ENCODE results near the gene BOLA1. TPM values are rescaled to one million over a fixed set of nuclear protein-coding genes. Genes with fewer than 3 reads are reported as not detected.
A peak's percentile ranks its signal among the peaks of the same experiment; 100 is the strongest.
"Not testable (repeated sequence)": the region's sequence is repeated elsewhere in the genome, so short reads cannot be mapped to it uniquely, and the experiment has no call there.

The BOLA1 gene
- total and polyA plus RNA-seq, 2 of the 13 experiments (the other 11 are each of a cell fraction or from before 2014, with no cell fraction given): 3.2 to 4.2 TPM

GRCh38 chr1:149887196-149887455 is 12.2 kb upstream of the BOLA1 start:
- POLR2A ChIA-PET: interaction anchor here (0.9 to 5.4 kb wide), 22 partner anchors 9 to 300 kb away, joined by 3 to 74 read pairs (median 6); partner anchors contain the start of genes BOLA1, MTMR11, OTUD7B and PLEKHO1
- peak overlapping the region; percentile 93 for H3K4me2 ChIP-seq (ENCODE audit: low read depth, low read length)
- CTCF ChIA-PET (ENCODE audit: low intra/inter-chr PET ratio, low total read pairs); H4K20me1 ChIP-seq (ENCODE audit: insufficient read depth, low read length); H3K36me3 ChIP-seq (replicated peaks in 1 of 2; ENCODE audit: control insufficient read depth in 1 of 2, insufficient read depth in 2 of 2, low read length in 2 of 2); FAIRE-seq; H3K27me3 ChIP-seq (ENCODE audit: control insufficient read depth in 1 of 2, insufficient read depth in 2 of 2, low read length in 2 of 2); H3K79me2 ChIP-seq (ENCODE audit: insufficient read depth, low read length); DNase-seq (ENCODE audit: low spot score); H3K9me3 ChIP-seq (ENCODE audit: low read length); BruUV-seq (replicated peaks); H2AFZ ChIP-seq (ENCODE audit: low read length); in situ Hi-C loops (cut with HindIII; ENCODE audit: extremely low pct_ligation_motif_present, low pct_unique_long_range_greater_than_20kb); intact Hi-C loops (cut with micrococcal nuclease; ENCODE audit: unreplicated experiment): not testable (repeated sequence)
- peak overlapping the region; percentile 87 for H3K9ac ChIP-seq (ENCODE audit: insufficient read depth, low read depth, low read length)
- WGBS (ENCODE audit: low lambda C conversion rate): 2% methylated on average over 7 of the region's 13 CpGs
- peak; percentile 0; the same call in 2 of the 3 replicates for ATAC-seq
- H3K4me1 ChIP-seq (ENCODE audit: insufficient read depth, low read length): peaks cover 40% of the 10 kb centered on the region
- H3K27ac ChIP-seq (ENCODE audit: extremely low read length, insufficient read depth, low read length): peak overlapping the region; percentile 95
- peak overlapping the region; percentile 63 to 76 (median 68) for H3K4me3 ChIP-seq (replicated peaks in 1 of 3; ENCODE audit: insufficient read depth in 1 of 3, low read depth in 2 of 3, low read length in 3 of 3)
- TF ChIP-seq JUNB (CRISPR knock-in tag; IDR thresholded peaks at IDR 0.05; ENCODE audit: borderline replicate concordance) (0 out of 2 replicates have a peak, but pooled peaks have one; percentile 6), POLR2A (IDR thresholded peaks at IDR 0.05; ENCODE audit: insufficient read depth in 1 of 2, low read depth in 2 of 2, low read length in 2 of 2) (peak in 1 of 2 experiments; percentile 15; a peak in 2 of 4 replicates), ARNTL (CRISPR knock-in tag; IDR thresholded peaks at IDR 0.05) (0 out of 2 replicates have a peak, but pooled peaks have one; percentile 5), POLR2G (IDR thresholded peaks at IDR 0.05; ENCODE audit: low read depth, low read length) (0 out of 2 replicates have a peak, but pooled peaks have one; percentile 13), GLI4 (CRISPR knock-in tag; IDR thresholded peaks at IDR 0.05; ENCODE audit: borderline replicate concordance) (peak; percentile 5; the same call in 1 of the 2 replicates), ZNF574 (CRISPR knock-in tag; IDR thresholded peaks at IDR 0.05) (0 out of 2 replicates have a peak, but pooled peaks have one; percentile 14), POLR2AphosphoS2 (IDR thresholded peaks at IDR 0.05; ENCODE audit: low read depth, low read length) (0 out of 2 replicates have a peak, but pooled peaks have one; percentile 11), ZNF691 (CRISPR knock-in tag; IDR thresholded peaks at IDR 0.05; ENCODE audit: borderline replicate concordance, low read depth) (0 out of 2 replicates have a peak, but pooled peaks have one; percentile 14), SSRP1 (CRISPR knock-in tag; IDR thresholded peaks at IDR 0.05) (0 out of 2 replicates have a peak, but pooled peaks have one; percentile 40), FOXJ3 (CRISPR knock-in tag; IDR thresholded peaks at IDR 0.05; ENCODE audit: borderline replicate concordance) (0 out of 2 replicates have a peak, but pooled peaks have one; percentile 13), ZNF205 (CRISPR knock-in tag; IDR thresholded peaks at IDR 0.05) (0 out of 2 replicates have a peak, but pooled peaks have one; percentile 34), ELF4 (CRISPR knock-in tag; IDR thresholded peaks at IDR 0.05; ENCODE audit: borderline replicate concordance) (0 out of 2 replicates have a peak, but pooled peaks have one; percentile 25), ZNF503 (CRISPR knock-in tag; IDR thresholded peaks at IDR 0.05) (peak; percentile 66), NCOA5 (CRISPR knock-in tag; IDR thresholded peaks at IDR 0.05) (peak; percentile 85), TAF15 (IDR thresholded peaks at IDR 0.05; ENCODE audit: low read depth, low read length, poor library complexity, severe bottlenecking) (peak; percentile 1), ZSCAN9 (CRISPR knock-in tag; IDR thresholded peaks at IDR 0.05; ENCODE audit: borderline replicate concordance) (0 out of 2 replicates have a peak, but pooled peaks have one; percentile 10), NKX3-1 (CRISPR knock-in tag; IDR thresholded peaks at IDR 0.05) (0 out of 2 replicates have a peak, but pooled peaks have one; percentile 21)

Data from HepG2 (cell line).